GM18499 (cell line): ENCODE data around the gene POLDIP3.

Experiments used
- ATAC-seq: cut with Tn5 transposase; IDR thresholded peaks from one replicate; pipeline ENCODE4 v1.9.1; 2021; ENCODE audit warnings: moderate number of reproducible peaks; ENCODE audit not compliant: insufficient read depth, unreplicated experiment

Gene POLDIP3

GRCh38 chr22:42614312-42615091, at the start of gene POLDIP3:
POLDIP3 (minus strand) TSS chr22:42614883; CDS start chr22:42614857, 26 bp downstream.
- peak; percentile 58 for ATAC-seq

- no peak for ATAC-seq
Measured at GRCh38 chr22:42661985-42662831, 47.5 kb upstream of the POLDIP3 start.

- ATAC-seq = no peak
Measured at GRCh38 chr22:42656578-42656977, 41.9 kb upstream of the POLDIP3 start.

GRCh38 chr22:42655693-42656092, 41.0 kb upstream of the POLDIP3 start:
- ATAC-seq = no peak

- ATAC-seq = no peak
Measured at GRCh38 chr22:42654436-42655073, 39.9 kb upstream of the POLDIP3 start.

- ATAC-seq = no peak
Measured at GRCh38 chr22:42653999-42654398, 39.3 kb upstream of the POLDIP3 start.

- ATAC-seq = no peak
Measured at GRCh38 chr22:42651134-42651533, 36.5 kb upstream of the POLDIP3 start.

GRCh38 chr22:42649246-42650099, 34.8 kb upstream of the POLDIP3 start, which contains the start of gene CYB5R3:
CYB5R3 (minus strand) TSS chr22:42649392; CDS start chr22:42649315, 77 bp downstream.
- no peak for ATAC-seq

- no peak for ATAC-seq
Measured at GRCh38 chr22:42648368-42649245, 33.9 kb upstream of the POLDIP3 start.

GRCh38 chr22:42648017-42648367, 33.3 kb upstream of the POLDIP3 start:
- no peak for ATAC-seq

GRCh38 chr22:42646569-42647525, 32.2 kb upstream of the POLDIP3 start:
- no peak for ATAC-seq

GRCh38 chr22:42645938-42646568, 31.4 kb upstream of the POLDIP3 start:
- ATAC-seq = no peak

GRCh38 chr22:42645341-42645937, 30.8 kb upstream of the POLDIP3 start:
- no peak for ATAC-seq

GRCh38 chr22:42644422-42645340, 30.0 kb upstream of the POLDIP3 start:
- no peak for ATAC-seq

- no peak for ATAC-seq
Measured at GRCh38 chr22:42643634-42644421, 29.1 kb upstream of the POLDIP3 start.
